Liver (tissue), 9 donors: ENCODE results near the gene CAMK2N2. TPM values are rescaled to one million over a fixed set of nuclear protein-coding genes. Genes with fewer than 3 reads are reported as not detected.
A peak's percentile ranks its signal among the peaks of the same experiment; 100 is the strongest.

Experiments used
- DNase-seq: peaks from one replicate; pipeline ENCODE4 v3.0.0-alpha.2; 2017; ENCODE audit warnings: low spot score
- H3K27ac ChIP-seq, 2 donors: one replicate each; pipeline ENCODE4 v1.7.0; 2013; ENCODE audit warnings: inconsistent platforms in 2 of 2, low read length in 2 of 2, control low read depth in 1 of 2, low read depth in 1 of 2, mild to moderate bottlenecking in 1 of 2
- H3K27me3 ChIP-seq, 4 donors: one replicate each; pipeline versions ENCODE4 v1.6.1 to v1.7.0; 2013; ENCODE audit warnings: low read length in 3 of 4, inconsistent platforms in 1 of 4, mild to moderate bottlenecking in 1 of 4, moderate library complexity in 1 of 4; ENCODE audit not compliant: control insufficient read depth in 4 of 4, insufficient read depth in 4 of 4
- H3K36me3 ChIP-seq, 4 donors: one replicate each; pipeline versions ENCODE4 v1.6.1 to v1.7.0; 2013; ENCODE audit warnings: low read length in 3 of 4, mild to moderate bottlenecking in 3 of 4, low read depth in 1 of 4, moderate library complexity in 1 of 4; ENCODE audit not compliant: control insufficient read depth in 4 of 4, insufficient read depth in 3 of 4
- H3K4me1 ChIP-seq, 4 donors: one replicate each; pipeline versions ENCODE4 v1.6.1 to v1.7.0; 2013; ENCODE audit warnings: low read length in 3 of 4, mild to moderate bottlenecking in 3 of 4, moderate library complexity in 1 of 4; ENCODE audit not compliant: control insufficient read depth in 4 of 4, insufficient read depth in 4 of 4
- H3K4me3 ChIP-seq, 3 donors: one replicate each; pipeline versions ENCODE4 v1.6.1 to v1.7.0; 2013; ENCODE audit warnings: low read length in 3 of 3, control low read depth in 1 of 3, low read depth in 1 of 3, mild to moderate bottlenecking in 1 of 3
- H3K9ac ChIP-seq, 2 donors: one replicate each; pipeline ENCODE4 v1.7.0; 2013; ENCODE audit warnings: low read length in 2 of 2, mild to moderate bottlenecking in 2 of 2, moderate library complexity in 2 of 2, control low read depth in 1 of 2, low read depth in 1 of 2
- H3K9me3 ChIP-seq, 4 donors: one replicate each; pipeline versions ENCODE4 v1.6.1 to v1.7.0; 2013; ENCODE audit warnings: low read length in 3 of 4; ENCODE audit not compliant: control insufficient read depth in 4 of 4
- EGR1 ChIP-seq, 2 donors: IDR thresholded peaks; 2 replicates each; pipeline ENCODE4 v1.6.1; 2016 to 2018; ENCODE audit warnings: antibody characterized with exemption in 2 of 2, low read depth in 2 of 2
- FOXA1 ChIP-seq: IDR thresholded peaks from 2 replicates; pipeline ENCODE4 v1.6.1; 2016; ENCODE audit warnings: antibody characterized with exemption
- FOXA2 ChIP-seq: IDR thresholded peaks from 2 replicates; pipeline ENCODE4 v1.6.1; 2016; ENCODE audit warnings: antibody characterized with exemption
- GABPA ChIP-seq, 2 donors: IDR thresholded peaks in 1 of 2; conservative IDR thresholded peaks in 1 of 2; 2 replicates each; pipeline ENCODE4 v1.6.1; 2016; ENCODE audit warnings: antibody characterized with exemption in 2 of 2, mild to moderate bottlenecking in 1 of 2, moderate library complexity in 1 of 2
- HNF4A ChIP-seq, 2 donors: conservative IDR thresholded peaks; 2 replicates each; pipeline ENCODE4 v1.6.1; 2016; ENCODE audit warnings: antibody characterized with exemption in 2 of 2, mild to moderate bottlenecking in 2 of 2
- HNF4G ChIP-seq: IDR thresholded peaks from 2 replicates; pipeline ENCODE4 v1.6.1; 2016; ENCODE audit warnings: antibody characterized with exemption
- JUND ChIP-seq, 2 donors: IDR thresholded peaks; 2 replicates each; pipeline ENCODE4 v1.6.1; 2016; ENCODE audit warnings: antibody characterized with exemption in 2 of 2
- NR2F2 ChIP-seq: IDR thresholded peaks from 2 replicates; pipeline ENCODE4 v1.6.1; 2016; ENCODE audit warnings: antibody characterized with exemption
- RAD21 ChIP-seq, 2 donors: IDR thresholded peaks; 2 replicates each; pipeline ENCODE4 v1.6.1; 2016; ENCODE audit warnings: antibody characterized with exemption in 2 of 2, mild to moderate bottlenecking in 2 of 2
- RXRA ChIP-seq, 2 donors: IDR thresholded peaks; 2 replicates each; pipeline ENCODE4 v1.6.1; 2017 to 2018; ENCODE audit warnings: antibody characterized with exemption in 2 of 2, mild to moderate bottlenecking in 1 of 2
- SP1 ChIP-seq: IDR thresholded peaks from 2 replicates; pipeline ENCODE4 v1.6.1; 2018; ENCODE audit warnings: antibody characterized with exemption, mild to moderate bottlenecking
- TAF1 ChIP-seq: conservative IDR thresholded peaks from 2 replicates; pipeline ENCODE4 v1.6.1; 2016; ENCODE audit warnings: antibody characterized with exemption, mild to moderate bottlenecking
- YY1 ChIP-seq: IDR thresholded peaks from 2 replicates; pipeline ENCODE4 v1.6.1; 2016; ENCODE audit warnings: antibody characterized with exemption, mild to moderate bottlenecking
- WGBS: extraction: QIAGEN DNeasy Blood & Tissue Kit; methylation state at CpG from one replicate; pipeline ENCODE4 v1.1.7; 2013; 5-methylcytosine and 5-hydroxymethylcytosine counted together
- polyA plus RNA-seq, 2 donors: library from polyadenylated mRNA; stranded (reverse) in 1 of 2; unstranded in 1 of 2; fragments of 200-250 nt in 1 of 2; fragments of >200 nt in 1 of 2; fragmentation: Nextera tagmentation in 1 of 2; extraction: Ambion mirVana in 1 of 2; gene quantifications; one replicate each; pipeline versions ENCODE4 v1.2.1 to v1.2.3, GENCODE V29; 2013 to 2015
- total RNA-seq, 2 donors: library from RNA; depleted of rRNA; stranded (reverse); fragments of >200 nt; gene quantifications; one replicate each; pipeline ENCODE4 v1.2.3, GENCODE V29; 2014
- TF ChIP-seq, protein P1 (sequence below): fragments of 150-350 bp; IDR thresholded peaks from 2 replicates; pipeline ENCODE4 v1.5.1; 2017; ENCODE audit warnings: improper control_type of control experiment, low read depth, low read length; ENCODE audit not compliant: missing input control
- TF ChIP-seq, protein P2 (sequence below): IDR thresholded peaks from 2 replicates; pipeline ENCODE4 v1.6.1; 2016; ENCODE audit warnings: antibody characterized with exemption, mild to moderate bottlenecking
- TF ChIP-seq, protein P3 (sequence below): IDR thresholded peaks from 2 replicates; pipeline ENCODE4 v1.6.1; 2016; ENCODE audit warnings: antibody characterized with exemption
- TF ChIP-seq, protein P4 (sequence below): IDR thresholded peaks from 2 replicates; pipeline ENCODE4 v1.6.1; 2016; ENCODE audit warnings: antibody characterized with exemption
- TF ChIP-seq, protein P5 (sequence below): IDR thresholded peaks from 2 replicates; pipeline ENCODE4 v1.6.1; 2016; ENCODE audit warnings: antibody characterized with exemption
- donor health status: healthy.
- donor health status: healthy.
- donor health status: healthy.
- donor health status: healthy.
- donor health status: healthy.

Gene CAMK2N2
- total and polyA plus RNA-seq, 4 donors: 0.61 TPM; not detected in 3

DNA sequence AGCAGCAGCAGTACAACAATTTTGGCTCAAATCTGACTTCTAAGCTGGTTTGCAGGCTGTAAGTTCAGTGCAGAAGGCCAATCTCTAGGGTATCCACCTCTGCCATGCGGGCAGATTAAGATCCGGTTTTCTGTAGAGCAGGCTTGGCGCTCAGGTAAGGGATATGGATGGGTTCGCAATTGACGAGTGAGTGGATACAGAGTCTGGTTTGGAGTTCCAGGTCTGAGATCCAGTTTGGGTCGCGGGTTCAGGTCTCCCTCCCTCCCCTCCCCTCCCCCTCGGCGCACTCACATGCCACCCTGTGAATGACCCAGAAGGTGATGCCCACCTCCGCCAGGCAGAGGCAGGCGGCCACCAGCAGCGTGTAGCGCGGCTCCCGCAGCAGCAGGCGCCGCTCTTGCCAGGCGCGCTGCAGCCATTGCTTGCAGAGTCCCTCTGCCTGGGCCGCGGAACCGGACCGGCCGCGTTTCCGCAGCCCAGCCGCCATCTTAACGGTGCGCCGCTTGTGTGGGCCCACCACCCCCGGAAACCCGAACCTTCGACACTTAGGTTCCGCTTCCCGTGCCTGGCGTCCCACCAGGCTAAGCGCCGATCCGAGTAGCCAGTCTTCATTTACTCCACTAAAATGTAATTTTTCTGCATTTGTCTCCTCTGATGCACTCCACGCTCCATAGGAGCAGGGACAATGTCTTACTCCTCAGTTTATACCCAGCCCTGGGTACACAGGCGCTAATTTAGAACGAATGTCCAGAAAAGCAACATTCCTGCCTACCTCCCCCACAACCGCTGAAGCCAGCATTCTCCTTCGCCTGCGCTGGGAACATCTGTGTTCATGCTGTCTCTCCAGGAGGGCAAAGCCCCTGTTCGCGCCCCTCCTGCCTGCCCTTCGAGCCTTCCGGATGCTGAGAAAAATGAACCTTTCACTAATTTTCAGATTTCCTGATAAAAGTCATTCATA is 12.6 kb downstream of the CAMK2N2 start, which contains the start of gene ALG3:
Gene ALG3 (minus strand): TSS at position 509 of the 958 bp plus-strand sequence. CDS start 22 bp downstream, at position 487.
- H3K36me3 ChIP-seq: peaks cover 4 to 20% (median 11%) of the 10 kb centered on the region in 4 donors
- H3K27me3 ChIP-seq: no peaks in the 10 kb centered on the region
- peak within 1 kb of the TSS; percentile 89 to 96 for H3K9ac ChIP-seq
- H3K9me3 ChIP-seq: no peaks in the 10 kb centered on the region
- peak within 1 kb of the TSS; percentile 82 to 100 (median 100) for H3K4me3 ChIP-seq
- peak within 1 kb of the TSS; percentile 96 for H3K27ac ChIP-seq
- under 1% methylated on average over 49 of the region's 49 CpGs for WGBS
- peaks cover 0 to 22% (median 16%) of the 10 kb centered on the region in 4 donors for H3K4me1 ChIP-seq
- peak; percentile 93 for DNase-seq
- no peak for TF ChIP-seq JUND (IDR thresholded peaks at IDR 0.05)
- TF ChIP-seq, protein P1, sequence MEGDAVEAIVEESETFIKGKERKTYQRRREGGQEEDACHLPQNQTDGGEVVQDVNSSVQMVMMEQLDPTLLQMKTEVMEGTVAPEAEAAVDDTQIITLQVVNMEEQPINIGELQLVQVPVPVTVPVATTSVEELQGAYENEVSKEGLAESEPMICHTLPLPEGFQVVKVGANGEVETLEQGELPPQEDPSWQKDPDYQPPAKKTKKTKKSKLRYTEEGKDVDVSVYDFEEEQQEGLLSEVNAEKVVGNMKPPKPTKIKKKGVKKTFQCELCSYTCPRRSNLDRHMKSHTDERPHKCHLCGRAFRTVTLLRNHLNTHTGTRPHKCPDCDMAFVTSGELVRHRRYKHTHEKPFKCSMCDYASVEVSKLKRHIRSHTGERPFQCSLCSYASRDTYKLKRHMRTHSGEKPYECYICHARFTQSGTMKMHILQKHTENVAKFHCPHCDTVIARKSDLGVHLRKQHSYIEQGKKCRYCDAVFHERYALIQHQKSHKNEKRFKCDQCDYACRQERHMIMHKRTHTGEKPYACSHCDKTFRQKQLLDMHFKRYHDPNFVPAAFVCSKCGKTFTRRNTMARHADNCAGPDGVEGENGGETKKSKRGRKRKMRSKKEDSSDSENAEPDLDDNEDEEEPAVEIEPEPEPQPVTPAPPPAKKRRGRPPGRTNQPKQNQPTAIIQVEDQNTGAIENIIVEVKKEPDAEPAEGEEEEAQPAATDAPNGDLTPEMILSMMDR: no peak
- TF ChIP-seq, protein P2, sequence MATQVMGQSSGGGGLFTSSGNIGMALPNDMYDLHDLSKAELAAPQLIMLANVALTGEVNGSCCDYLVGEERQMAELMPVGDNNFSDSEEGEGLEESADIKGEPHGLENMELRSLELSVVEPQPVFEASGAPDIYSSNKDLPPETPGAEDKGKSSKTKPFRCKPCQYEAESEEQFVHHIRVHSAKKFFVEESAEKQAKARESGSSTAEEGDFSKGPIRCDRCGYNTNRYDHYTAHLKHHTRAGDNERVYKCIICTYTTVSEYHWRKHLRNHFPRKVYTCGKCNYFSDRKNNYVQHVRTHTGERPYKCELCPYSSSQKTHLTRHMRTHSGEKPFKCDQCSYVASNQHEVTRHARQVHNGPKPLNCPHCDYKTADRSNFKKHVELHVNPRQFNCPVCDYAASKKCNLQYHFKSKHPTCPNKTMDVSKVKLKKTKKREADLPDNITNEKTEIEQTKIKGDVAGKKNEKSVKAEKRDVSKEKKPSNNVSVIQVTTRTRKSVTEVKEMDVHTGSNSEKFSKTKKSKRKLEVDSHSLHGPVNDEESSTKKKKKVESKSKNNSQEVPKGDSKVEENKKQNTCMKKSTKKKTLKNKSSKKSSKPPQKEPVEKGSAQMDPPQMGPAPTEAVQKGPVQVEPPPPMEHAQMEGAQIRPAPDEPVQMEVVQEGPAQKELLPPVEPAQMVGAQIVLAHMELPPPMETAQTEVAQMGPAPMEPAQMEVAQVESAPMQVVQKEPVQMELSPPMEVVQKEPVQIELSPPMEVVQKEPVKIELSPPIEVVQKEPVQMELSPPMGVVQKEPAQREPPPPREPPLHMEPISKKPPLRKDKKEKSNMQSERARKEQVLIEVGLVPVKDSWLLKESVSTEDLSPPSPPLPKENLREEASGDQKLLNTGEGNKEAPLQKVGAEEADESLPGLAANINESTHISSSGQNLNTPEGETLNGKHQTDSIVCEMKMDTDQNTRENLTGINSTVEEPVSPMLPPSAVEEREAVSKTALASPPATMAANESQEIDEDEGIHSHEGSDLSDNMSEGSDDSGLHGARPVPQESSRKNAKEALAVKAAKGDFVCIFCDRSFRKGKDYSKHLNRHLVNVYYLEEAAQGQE: peak; percentile 41
- TF ChIP-seq, protein P3, sequence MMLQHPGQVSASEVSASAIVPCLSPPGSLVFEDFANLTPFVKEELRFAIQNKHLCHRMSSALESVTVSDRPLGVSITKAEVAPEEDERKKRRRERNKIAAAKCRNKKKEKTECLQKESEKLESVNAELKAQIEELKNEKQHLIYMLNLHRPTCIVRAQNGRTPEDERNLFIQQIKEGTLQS: no peak
- no peak for TF ChIP-seq RXRA (IDR thresholded peaks at IDR 0.05)
- TF ChIP-seq RAD21 (IDR thresholded peaks at IDR 0.05): peak in 1 of 2 donors; percentile 23
- no peak for TF ChIP-seq FOXA2
- TF ChIP-seq SP1: no peak
- TF ChIP-seq EGR1 (IDR thresholded peaks at IDR 0.05; ENCODE audit: low read depth in 2 of 2): no peak
- TF ChIP-seq HNF4A (conservative IDR thresholded peaks at IDR 0.05): no peak
- no peak for TF ChIP-seq FOXA1
- TF ChIP-seq, protein P4, sequence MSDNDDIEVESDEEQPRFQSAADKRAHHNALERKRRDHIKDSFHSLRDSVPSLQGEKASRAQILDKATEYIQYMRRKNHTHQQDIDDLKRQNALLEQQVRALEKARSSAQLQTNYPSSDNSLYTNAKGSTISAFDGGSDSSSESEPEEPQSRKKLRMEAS: no peak
- TF ChIP-seq, protein P5, sequence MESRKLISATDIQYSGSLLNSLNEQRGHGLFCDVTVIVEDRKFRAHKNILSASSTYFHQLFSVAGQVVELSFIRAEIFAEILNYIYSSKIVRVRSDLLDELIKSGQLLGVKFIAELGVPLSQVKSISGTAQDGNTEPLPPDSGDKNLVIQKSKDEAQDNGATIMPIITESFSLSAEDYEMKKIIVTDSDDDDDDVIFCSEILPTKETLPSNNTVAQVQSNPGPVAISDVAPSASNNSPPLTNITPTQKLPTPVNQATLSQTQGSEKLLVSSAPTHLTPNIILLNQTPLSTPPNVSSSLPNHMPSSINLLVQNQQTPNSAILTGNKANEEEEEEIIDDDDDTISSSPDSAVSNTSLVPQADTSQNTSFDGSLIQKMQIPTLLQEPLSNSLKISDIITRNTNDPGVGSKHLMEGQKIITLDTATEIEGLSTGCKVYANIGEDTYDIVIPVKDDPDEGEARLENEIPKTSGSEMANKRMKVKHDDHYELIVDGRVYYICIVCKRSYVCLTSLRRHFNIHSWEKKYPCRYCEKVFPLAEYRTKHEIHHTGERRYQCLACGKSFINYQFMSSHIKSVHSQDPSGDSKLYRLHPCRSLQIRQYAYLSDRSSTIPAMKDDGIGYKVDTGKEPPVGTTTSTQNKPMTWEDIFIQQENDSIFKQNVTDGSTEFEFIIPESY: no peak
- peak; percentile 53 for TF ChIP-seq TAF1
- TF ChIP-seq HNF4G: no peak
- TF ChIP-seq GABPA (IDR thresholded peaks at IDR 0.05 in 1 of 2, conservative IDR thresholded peaks at IDR 0.05 in 1 of 2): peak in 1 of 2 donors; percentile 86
- peak; percentile 98 for TF ChIP-seq YY1
- no peak for TF ChIP-seq NR2F2
